ENCODE data around the gene ERC2. TPM values are rescaled to one million over a fixed set of nuclear protein-coding genes. Genes with fewer than 3 reads are reported as not detected.

ERC2 gene
- total and polyA plus RNA-seq, 2 of the 8 experiments (the other 6 are each of a cell fraction or from before 2014, with no cell fraction given): 16.4 to 22.8 TPM

- TF ChIP-seq RXRA (IDR thresholded peaks at IDR 0.05; ENCODE audit: insufficient read depth, low read depth, low read length): no peak
- TF ChIP-seq HDAC6 (IDR thresholded peaks at IDR 0.05; ENCODE audit: low read depth, low read length): no peak
Observed at GRCh38 chr3:55571913-55572312, 896.4 kb downstream of the ERC2 start (continued).

Measured in H1 (cell line).